ENCODE measurements around the gene RAB7A.

- TF ChIP-seq CTCF (IDR thresholded peaks at IDR 0.05) (no peak), POLR2A (IDR thresholded peaks at IDR 0.05) (no peak)
These were observed 119.3 kb downstream of the RAB7A start for GRCh38 chr3:128845119-128845777.

Measured in stomach (tissue), 4 donors.